ENCODE results near the gene CAMKK2.

DNA sequence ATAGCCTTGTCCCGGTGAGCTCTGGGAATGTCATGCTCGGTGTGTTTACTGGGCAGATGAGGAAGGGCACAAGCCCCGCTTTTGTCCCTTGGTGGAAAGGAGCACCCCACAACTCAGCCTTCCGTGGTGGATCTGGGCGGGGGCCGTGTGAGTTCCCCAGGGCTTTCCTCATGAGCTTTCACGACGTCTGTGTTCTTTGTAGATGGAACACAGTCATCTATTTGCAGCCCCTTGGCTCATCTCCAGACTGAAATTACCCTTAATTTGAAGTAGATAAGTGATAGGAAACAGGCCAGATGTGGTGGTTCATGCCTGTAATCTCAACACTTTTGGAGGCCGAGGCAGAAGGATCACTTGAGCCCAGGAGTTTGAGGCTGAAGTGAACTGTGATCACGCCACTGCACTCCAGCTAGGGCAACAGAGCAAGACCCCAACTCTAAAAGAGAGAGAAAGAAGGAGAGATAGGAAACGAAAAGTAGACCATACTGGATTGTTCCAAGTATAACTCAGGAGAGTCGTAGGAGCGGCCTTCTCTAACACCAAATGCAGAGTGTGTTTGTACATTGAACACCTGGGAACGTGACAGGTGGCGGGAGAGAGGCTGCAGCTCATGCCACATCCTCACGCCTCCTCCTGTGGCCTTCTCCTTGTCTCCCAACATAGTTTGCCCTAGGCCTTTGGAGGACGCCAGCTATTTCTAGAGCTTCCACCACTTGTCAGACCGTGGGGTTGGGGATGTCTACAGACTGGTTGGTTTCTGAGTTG is 77.7 kb downstream of the CAMKK2 start:
- TF ChIP-seq CTCF (conservative IDR thresholded peaks at IDR 0.05; ENCODE audit: low read length) (no peak), EZH2phosphoT487 (IDR thresholded peaks at IDR 0.05; ENCODE audit: borderline replicate concordance) (no peak)
